ENCODE results near the gene STAM2.

DNA sequence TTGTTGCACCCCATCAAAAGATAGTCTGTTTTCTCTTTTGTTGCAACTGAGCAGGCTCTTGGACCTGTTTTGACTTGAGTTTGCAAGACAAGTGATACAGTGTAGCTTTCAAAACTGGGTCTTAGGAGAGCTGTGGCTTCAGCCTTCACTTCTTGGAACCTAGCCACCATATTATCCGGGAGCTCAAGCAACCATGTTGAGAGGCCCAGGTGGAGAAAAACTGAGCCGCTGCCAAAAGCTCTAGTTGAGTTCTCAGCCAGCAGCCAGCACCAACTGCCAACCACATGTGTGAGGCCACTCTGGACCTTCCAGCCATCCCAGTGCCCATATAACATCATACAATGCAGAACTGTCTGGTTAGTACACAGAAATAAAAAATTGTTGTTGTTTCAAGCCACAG is 82.1 kb downstream of the STAM2 start:
- TF ChIP-seq ZNF274 (IDR thresholded peaks at IDR 0.05; ENCODE audit: low read depth, low read length) (no peak), YY1 (IDR thresholded peaks at IDR 0.05; ENCODE audit: insufficient read depth, insufficient read length) (no peak)

All from NT2/D1 (cell line).